Testis (tissue), 3 donors: ENCODE data around the gene NUMA1. TPM values are rescaled to one million over a fixed set of nuclear protein-coding genes. Genes with fewer than 3 reads are reported as not detected.

Experiments
- DNase-seq: peaks from one replicate; pipeline ENCODE4 v3.0.0-alpha.2; 2019
- H3K27ac ChIP-seq, 2 donors: fragments of 200-600 bp; sonication (generic); one replicate each; pipeline ENCODE4 v1.5.1; 2019
- H3K27me3 ChIP-seq: fragments of 200-600 bp; sonication (generic); one replicate; pipeline ENCODE4 v1.5.1; 2019
- H3K36me3 ChIP-seq: fragments of 200-600 bp; sonication (generic); one replicate; pipeline ENCODE4 v1.5.1; 2017; ENCODE audit warnings: low read depth; ENCODE audit errors: missing control alignments
- H3K4me1 ChIP-seq: fragments of 200-600 bp; sonication (generic); one replicate; pipeline ENCODE4 v1.5.1; 2019
- H3K4me3 ChIP-seq, 2 donors: fragments of 200-600 bp; sonication (generic); one replicate each; pipeline ENCODE4 v1.5.1; 2017 to 2019
- H3K9me3 ChIP-seq: fragments of 200-600 bp; sonication (generic); one replicate; pipeline ENCODE4 v1.5.1; 2017
- CTCF ChIP-seq, 3 experiments: fragments of 450-650 bp in 2 of 3; fragments of 200-600 bp in 1 of 3; sonication (generic) in 1 of 3; IDR thresholded peaks; one replicate each; pipeline ENCODE4 v1.5.1; 2016 to 2019; ENCODE audit warnings: antibody characterized with exemption in 3 of 3, mild to moderate bottlenecking in 2 of 3, moderate library complexity in 1 of 3
- POLR2A ChIP-seq: fragments of 450-650 bp; IDR thresholded peaks from one replicate; pipeline ENCODE4 v1.6.1; 2017; ENCODE audit warnings: antibody characterized with exemption, mild to moderate bottlenecking, moderate library complexity
- WGBS, 2 donors: methylation state at CpG; one replicate each; pipeline ENCODE4 v1.1.5; 2018; 5-methylcytosine and 5-hydroxymethylcytosine counted together
- intact Hi-C: fragments of 100-400 bp; cut with DNase I; formaldehyde crosslinking; loops from one replicate; pipeline ENCODE4 v1.15.1; 2023; ENCODE audit warnings: low total_unique reads
- polyA plus RNA-seq: library from polyadenylated mRNA; stranded (reverse); fragments of 350-450 nt; fragmentation: Illumina TruSeq; extraction: RNeasy Lipid Tissue Mini Kit (QIAGEN cat#74804); gene quantifications from one replicate; pipeline ENCODE4 v1.2.3, GENCODE V29; 2014; ENCODE audit warnings: low read depth, low replicate concordance; ENCODE audit not compliant: insufficient read depth
- total RNA-seq, 2 donors: library from RNA; depleted of rRNA; stranded (reverse); fragments of >200 nt; gene quantifications; one replicate each; pipeline ENCODE4 v1.2.3, GENCODE V29; 2016

The NUMA1 gene
- total and polyA plus RNA-seq, 3 donors from 2014 or later, result 186 to 470 (median 452) TPM

- Histone ChIP-seq H3K27me3 (no peaks in the 10 kb centered on the region), H3K36me3 (no peaks in the 10 kb centered on the region), H3K4me1 (no peaks in the 10 kb centered on the region), H3K4me3 (no peak overlapping the region), H3K27ac (no peak overlapping the region), H3K9me3 (no peaks in the 10 kb centered on the region)
- TF ChIP-seq POLR2A (no peak), CTCF (IDR thresholded peaks at IDR 0.05) (no peak)
- WGBS, 2 donors, result 95 to 97% methylated on average over 2 of the region's 2 CpGs
- no peak for DNase-seq
- intact Hi-C loops, result no loop called here
Measured at GRCh38 chr11:71971680-71972079, 108.7 kb downstream of the NUMA1 start.

DNA sequence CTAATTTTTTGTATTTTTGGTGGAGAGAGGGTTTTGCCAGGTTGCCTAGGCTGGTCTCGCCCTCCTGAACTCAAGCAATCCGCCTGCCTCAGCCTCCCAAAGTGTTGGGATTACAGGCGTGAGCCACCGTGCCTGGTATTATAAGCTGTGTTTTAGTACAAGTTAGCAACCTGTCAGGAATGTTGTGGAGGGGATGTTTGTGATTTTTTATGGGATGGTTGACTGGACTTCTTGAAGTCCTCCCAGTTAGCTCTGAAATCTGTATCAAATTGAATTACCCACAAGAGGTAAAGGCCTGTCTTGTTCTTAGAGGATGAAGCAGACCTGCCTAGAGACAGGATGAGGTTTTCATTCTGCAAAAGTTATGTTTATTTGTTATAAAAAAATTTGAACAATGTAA is 115.7 kb downstream of the NUMA1 start:
- Histone ChIP-seq H3K36me3 (no peaks in the 10 kb centered on the region), H3K27me3 (no peaks in the 10 kb centered on the region), H3K4me1 (no peaks in the 10 kb centered on the region), H3K27ac (no peak overlapping the region), H3K9me3 (no peaks in the 10 kb centered on the region), H3K4me3 (no peak overlapping the region)
- TF ChIP-seq CTCF (IDR thresholded peaks at IDR 0.05) (no peak), POLR2A (no peak)
- DNase-seq, result no peak
- intact Hi-C loops, result no loop called here
- WGBS, 2 donors, result 95 to 98% methylated on average over 4 of the region's 4 CpGs

- H3K9me3 ChIP-seq, result no peaks in the 10 kb centered on the region
- intact Hi-C loops, result no loop called here
- TF ChIP-seq POLR2A (no peak), CTCF (IDR thresholded peaks at IDR 0.05) (no peak)
- no peak for DNase-seq
- no peaks in the 10 kb centered on the region for H3K4me1 ChIP-seq
- H3K27me3 ChIP-seq, result no peaks in the 10 kb centered on the region
- no peaks in the 10 kb centered on the region for H3K36me3 ChIP-seq
- no peak overlapping the region for H3K4me3 ChIP-seq
- WGBS, 2 donors, result 88 to 89% methylated on average over 8 of the region's 8 CpGs
- H3K27ac ChIP-seq, result no peak overlapping the region
Measured at GRCh38 chr11:71963468-71963867, 116.9 kb downstream of the NUMA1 start.

GRCh38 chr11:71962428-71963038 is 117.8 kb downstream of the NUMA1 start:
- intact Hi-C loops, result no loop called here
- Histone ChIP-seq H3K4me1 (no peaks in the 10 kb centered on the region), H3K27ac (peak overlapping the region in 1 of 2 donors; percentile 56), H3K27me3 (no peaks in the 10 kb centered on the region), H3K4me3 (no peak overlapping the region), H3K9me3 (no peaks in the 10 kb centered on the region), H3K36me3 (no peaks in the 10 kb centered on the region)
- DNase-seq, result no peak
- no peak for TF ChIP-seq CTCF (IDR thresholded peaks at IDR 0.05)
- no peak for TF ChIP-seq POLR2A
- 34 to 50% methylated on average over 2 of the region's 2 CpGs for WGBS, 2 donors

- TF ChIP-seq CTCF (IDR thresholded peaks at IDR 0.05), result no peak
- no peak for TF ChIP-seq POLR2A
- no peaks in the 10 kb centered on the region for H3K27me3 ChIP-seq
- intact Hi-C loops, result no loop called here
- DNase-seq, result no peak
- no peaks in the 10 kb centered on the region for H3K9me3 ChIP-seq
- H3K36me3 ChIP-seq, result no peaks in the 10 kb centered on the region
- H3K4me1 ChIP-seq, result no peaks in the 10 kb centered on the region
- H3K27ac ChIP-seq, result no peak overlapping the region
- 46 to 57% methylated on average over 3 of the region's 3 CpGs for WGBS, 2 donors
- H3K4me3 ChIP-seq, result no peak overlapping the region
Measured at GRCh38 chr11:71955898-71956456, 124.4 kb downstream of the NUMA1 start.
